HG03066 (cell line): ENCODE results near the gene PPP1R37.

Experiments used
- ATAC-seq: cut with Tn5 transposase; IDR thresholded peaks from one replicate; pipeline ENCODE4 v1.9.1; 2021; ENCODE audit warnings: low read depth; ENCODE audit not compliant: unreplicated experiment

The PPP1R37 gene

GRCh38 chr19:45070214-45070613 is 22.8 kb upstream of the PPP1R37 start:
- ATAC-seq: no peak

GRCh38 chr19:45070861-45071544 is 22.0 kb upstream of the PPP1R37 start:
- ATAC-seq: no peak

GRCh38 chr19:45071545-45071938 is 21.4 kb upstream of the PPP1R37 start:
- ATAC-seq: no peak

GRCh38 chr19:45071969-45072790 is 20.8 kb upstream of the PPP1R37 start:
- ATAC-seq: no peak

GRCh38 chr19:45074744-45075300 is 18.2 kb upstream of the PPP1R37 start:
- no peak for ATAC-seq

GRCh38 chr19:45075301-45076028 is 17.5 kb upstream of the PPP1R37 start:
- peak; percentile 59 for ATAC-seq

GRCh38 chr19:45076029-45076850 is 16.7 kb upstream of the PPP1R37 start, which contains the start of gene ZNF296:
ZNF296 (minus strand) TSS chr19:45076478; CDS start chr19:45076373, 105 bp downstream.
- peak; percentile 40 for ATAC-seq

- ATAC-seq: no peak
These were observed 15.9 kb upstream of the PPP1R37 start for GRCh38 chr19:45076851-45077730.

- ATAC-seq: no peak
These were observed 14.5 kb upstream of the PPP1R37 start for GRCh38 chr19:45078390-45079062.

GRCh38 chr19:45079063-45079910 is 13.7 kb upstream of the PPP1R37 start, which contains the start of gene GEMIN7:
GEMIN7 (plus strand) TSS chr19:45079260; CDS start chr19:45090115, 10,855 bp downstream.
- no peak for ATAC-seq

GRCh38 chr19:45079911-45080370 is 13.0 kb upstream of the PPP1R37 start:
- no peak for ATAC-seq

GRCh38 chr19:45082170-45082569 is 10.8 kb upstream of the PPP1R37 start:
- no peak for ATAC-seq

- no peak for ATAC-seq
These were observed 6.5 kb upstream of the PPP1R37 start for GRCh38 chr19:45086480-45086879.

GRCh38 chr19:45087531-45087930 is 5.4 kb upstream of the PPP1R37 start:
- no peak for ATAC-seq

- no peak for ATAC-seq
These were observed 2.9 kb upstream of the PPP1R37 start for GRCh38 chr19:45090034-45090433.

GRCh38 chr19:45090606-45091005 is 2.4 kb upstream of the PPP1R37 start:
- ATAC-seq: no peak
